Stomach (tissue), 4 donors: ENCODE measurements around the gene SECISBP2.

Experiments
- EP300 ChIP-seq: sonication (generic); formaldehyde crosslinking; IDR thresholded peaks from one replicate; pipeline ENCODE4 v1.6.1; 2017; ENCODE audit warnings: antibody characterized with exemption
- POLR2A ChIP-seq, 4 donors: fragments of 450-650 bp; IDR thresholded peaks; one replicate each; pipeline ENCODE4 v1.6.1; 2016; ENCODE audit warnings: antibody characterized with exemption in 4 of 4, control low read depth in 2 of 4, mild to moderate bottlenecking in 1 of 4, moderate library complexity in 1 of 4
- POLR2AphosphoS5 ChIP-seq, 3 donors: sonication (generic); formaldehyde crosslinking; IDR thresholded peaks; one replicate each; pipeline ENCODE4 v1.6.1; 2016; ENCODE audit warnings: antibody characterized with exemption in 3 of 3
- TF ChIP-seq, protein P1 (sequence below), 7 experiments: fragments of 450-650 bp in 4 of 7; fragments of 200-600 bp in 3 of 7; sonication (generic) in 3 of 7; IDR thresholded peaks; one replicate each; pipeline ENCODE4 v1.5.1; 2016 to 2019; ENCODE audit warnings: antibody characterized with exemption in 7 of 7, control low read depth in 2 of 7, mild to moderate bottlenecking in 1 of 7

DNA sequence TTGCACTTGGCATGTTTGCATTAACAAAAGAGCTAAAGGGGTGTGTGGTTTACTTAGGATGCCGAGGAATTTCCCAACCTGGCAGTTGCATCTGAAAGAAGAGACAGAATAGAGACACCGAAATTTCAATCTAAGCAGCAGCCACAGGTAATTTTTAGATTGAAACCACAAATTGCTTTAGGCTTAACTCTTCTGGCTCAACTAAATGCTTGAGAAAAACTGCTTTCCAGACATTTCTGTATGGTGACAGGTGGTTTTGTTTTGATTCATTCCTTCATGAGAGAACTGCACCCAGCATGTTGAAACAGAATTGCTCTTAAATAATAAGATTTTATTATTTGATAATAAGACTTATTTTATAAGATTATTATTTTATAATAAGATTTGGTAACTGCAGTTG, 21.5 kb downstream of the SECISBP2 start:
- TF ChIP-seq EP300 (no peak), POLR2A (IDR thresholded peaks at IDR 0.05) (no peak), POLR2AphosphoS5 (IDR thresholded peaks at IDR 0.05) (no peak)
- TF ChIP-seq, protein P1, sequence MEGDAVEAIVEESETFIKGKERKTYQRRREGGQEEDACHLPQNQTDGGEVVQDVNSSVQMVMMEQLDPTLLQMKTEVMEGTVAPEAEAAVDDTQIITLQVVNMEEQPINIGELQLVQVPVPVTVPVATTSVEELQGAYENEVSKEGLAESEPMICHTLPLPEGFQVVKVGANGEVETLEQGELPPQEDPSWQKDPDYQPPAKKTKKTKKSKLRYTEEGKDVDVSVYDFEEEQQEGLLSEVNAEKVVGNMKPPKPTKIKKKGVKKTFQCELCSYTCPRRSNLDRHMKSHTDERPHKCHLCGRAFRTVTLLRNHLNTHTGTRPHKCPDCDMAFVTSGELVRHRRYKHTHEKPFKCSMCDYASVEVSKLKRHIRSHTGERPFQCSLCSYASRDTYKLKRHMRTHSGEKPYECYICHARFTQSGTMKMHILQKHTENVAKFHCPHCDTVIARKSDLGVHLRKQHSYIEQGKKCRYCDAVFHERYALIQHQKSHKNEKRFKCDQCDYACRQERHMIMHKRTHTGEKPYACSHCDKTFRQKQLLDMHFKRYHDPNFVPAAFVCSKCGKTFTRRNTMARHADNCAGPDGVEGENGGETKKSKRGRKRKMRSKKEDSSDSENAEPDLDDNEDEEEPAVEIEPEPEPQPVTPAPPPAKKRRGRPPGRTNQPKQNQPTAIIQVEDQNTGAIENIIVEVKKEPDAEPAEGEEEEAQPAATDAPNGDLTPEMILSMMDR (IDR thresholded peaks at IDR 0.05) = no peak
